ENCODE measurements around the gene MYL6B. TPM values are rescaled to one million over a fixed set of nuclear protein-coding genes. Genes with fewer than 3 reads are reported as not detected.

Gene MYL6B
- polyA plus RNA-seq, 1 donor (not counting 4 experiments of a cell fraction or from before 2014, with no cell fraction given): 44.9 TPM

GRCh38 chr12:56117778-56118687, 34.4 kb upstream of the MYL6B start, which contains the start of gene ZC3H10:
Gene ZC3H10, plus strand, starts transcription at chr12:56118266. Its CDS starts 2,297 bp downstream, at chr12:56120563.
- H4K20me1 ChIP-seq (ENCODE audit: control insufficient read depth, extremely low read depth, insufficient read depth, low read length): no peaks in the 10 kb centered on the region
- peak within 1 kb of the TSS; percentile 18 for H2AFZ ChIP-seq (ENCODE audit: control insufficient read depth, low read length)
- dilution Hi-C loops (cut with MboI; ENCODE audit: extremely low pct_ligation_motif_present, low sequenced_read_pairs): no loop called here
- TF ChIP-seq EZH2 (IDR thresholded peaks at IDR 0.05; ENCODE audit: low read length): no peak
- TF ChIP-seq CTCF (optimal IDR thresholded peaks at IDR 0.05 in 1 of 3, IDR thresholded peaks at IDR 0.05 in 1 of 3, conservative IDR thresholded peaks at IDR 0.05 in 1 of 3; ENCODE audit: extremely low read depth in 1 of 3, insufficient read depth in 2 of 3, low read length in 3 of 3): peak; percentile 35 to 73 (median 55)
- peaks cover 9 to 35% of the 10 kb centered on the region in 2 experiments for H3K36me3 ChIP-seq (ENCODE audit: control insufficient read depth in 2 of 2, extremely low read depth in 1 of 2, insufficient read depth in 2 of 2, low read length in 2 of 2)
- no peaks in the 10 kb centered on the region for H3K9me3 ChIP-seq (ENCODE audit: control insufficient read depth, low read depth, low read length)
- H3K79me2 ChIP-seq (ENCODE audit: control insufficient read depth, insufficient read depth, low read length): peaks cover 11% of the 10 kb centered on the region
- H3K4me3 ChIP-seq (ENCODE audit: control insufficient read depth in 2 of 3, extremely low read depth in 1 of 3, insufficient read depth in 2 of 3, low read depth in 1 of 3, low read length in 3 of 3): peak within 1 kb of the TSS; percentile 69 to 99 (median 92)
- FAIRE-seq (peak; percentile 82), DNase-seq (ENCODE audit: low read depth, low spot score) (peak; percentile 98)
- H3K4me1 ChIP-seq (ENCODE audit: control insufficient read depth, extremely low read depth, insufficient read depth, low read length): peaks cover 26% of the 10 kb centered on the region
- H3K4me2 ChIP-seq (ENCODE audit: control insufficient read depth, extremely low read depth, insufficient read depth, low read depth, low read length): peak within 1 kb of the TSS; percentile 93
- H3K27ac ChIP-seq (ENCODE audit: control insufficient read depth, insufficient read depth, low read length): peak within 1 kb of the TSS; percentile 99
- no peaks in the 10 kb centered on the region for H3K27me3 ChIP-seq (ENCODE audit: control insufficient read depth, extremely low read depth, insufficient read depth, low read length)
- peak within 1 kb of the TSS; percentile 99 for H3K9ac ChIP-seq (ENCODE audit: control insufficient read depth, extremely low read depth, insufficient read depth, low read length)
- H3K9me1 ChIP-seq (ENCODE audit: control insufficient read depth, extremely low read depth, insufficient read depth, low read length): no peaks in the 10 kb centered on the region

- H4K20me1 ChIP-seq (ENCODE audit: control insufficient read depth, extremely low read depth, insufficient read depth, low read length): no peaks in the 10 kb centered on the region
- H3K9me3 ChIP-seq (ENCODE audit: control insufficient read depth, low read depth, low read length): no peaks in the 10 kb centered on the region
- dilution Hi-C loops (cut with MboI; ENCODE audit: extremely low pct_ligation_motif_present, low sequenced_read_pairs): no loop called here
- peaks cover 26% of the 10 kb centered on the region for H3K4me1 ChIP-seq (ENCODE audit: control insufficient read depth, extremely low read depth, insufficient read depth, low read length)
- H3K9ac ChIP-seq (ENCODE audit: control insufficient read depth, extremely low read depth, insufficient read depth, low read length): peak overlapping the region; percentile 77
- H3K4me2 ChIP-seq (ENCODE audit: control insufficient read depth, extremely low read depth, insufficient read depth, low read depth, low read length): peak overlapping the region; percentile 93
- peaks cover 4 to 28% of the 10 kb centered on the region in 2 experiments for H3K36me3 ChIP-seq (ENCODE audit: control insufficient read depth in 2 of 2, extremely low read depth in 1 of 2, insufficient read depth in 2 of 2, low read length in 2 of 2)
- H3K4me3 ChIP-seq (ENCODE audit: control insufficient read depth in 2 of 3, extremely low read depth in 1 of 3, insufficient read depth in 2 of 3, low read depth in 1 of 3, low read length in 3 of 3): peak overlapping the region; percentile 69 to 72 (median 71)
- DNase-seq (ENCODE audit: low read depth, low spot score): no peak
- no peaks in the 10 kb centered on the region for H3K9me1 ChIP-seq (ENCODE audit: control insufficient read depth, extremely low read depth, insufficient read depth, low read length)
- H3K27ac ChIP-seq (ENCODE audit: control insufficient read depth, insufficient read depth, low read length): peak overlapping the region; percentile 66
- H3K27me3 ChIP-seq (ENCODE audit: control insufficient read depth, extremely low read depth, insufficient read depth, low read length): no peaks in the 10 kb centered on the region
- H3K79me2 ChIP-seq (ENCODE audit: control insufficient read depth, insufficient read depth, low read length): peaks cover 11% of the 10 kb centered on the region
- no peak for FAIRE-seq
- H2AFZ ChIP-seq (ENCODE audit: control insufficient read depth, low read length): peak overlapping the region; percentile 18
- TF ChIP-seq EZH2 (IDR thresholded peaks at IDR 0.05; ENCODE audit: low read length) (no peak), CTCF (optimal IDR thresholded peaks at IDR 0.05 in 1 of 3, IDR thresholded peaks at IDR 0.05 in 1 of 3, conservative IDR thresholded peaks at IDR 0.05 in 1 of 3; ENCODE audit: extremely low read depth in 1 of 3, insufficient read depth in 2 of 3, low read length in 3 of 3) (no peak)
These were observed 33.6 kb upstream of the MYL6B start for GRCh38 chr12:56118688-56119357.

Data from keratinocyte (primary cell).